ENCODE measurements around the gene KCNN1.

DNA sequence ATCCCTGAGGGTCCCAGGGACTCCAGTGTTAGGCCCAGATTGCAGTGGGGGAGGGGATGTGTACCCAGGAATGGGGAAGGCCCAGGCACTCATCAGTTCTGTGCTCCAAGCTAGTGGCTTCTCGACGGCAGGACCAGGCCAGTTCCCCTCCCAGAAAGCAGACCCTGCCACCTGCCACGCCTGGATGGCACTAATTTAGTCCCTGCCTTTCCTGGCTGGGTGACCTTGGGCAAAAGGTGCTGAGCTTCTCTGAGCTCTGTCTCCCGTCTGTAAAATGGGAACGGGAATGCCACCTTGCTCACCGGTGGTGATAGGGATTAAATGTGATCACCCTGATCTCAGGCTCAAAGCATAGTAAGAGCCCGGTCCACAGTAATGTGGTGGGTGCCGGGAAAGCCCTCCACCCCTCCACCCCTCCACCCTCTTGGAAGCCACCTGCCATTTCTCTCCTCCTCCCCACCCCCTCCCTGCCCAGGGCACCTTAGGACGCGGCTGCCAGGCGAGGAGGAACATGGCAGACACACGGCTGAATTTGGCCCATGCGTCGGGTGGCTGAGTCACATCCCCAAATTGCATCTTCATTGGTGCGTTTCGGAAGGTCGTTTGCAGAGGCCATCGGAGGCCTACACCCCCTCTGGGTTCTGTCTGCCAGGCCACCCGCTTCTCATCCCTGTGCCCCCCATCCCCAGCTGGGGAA is 2.3 kb downstream of the KCNN1 start:
- TF ChIP-seq, protein P1, sequence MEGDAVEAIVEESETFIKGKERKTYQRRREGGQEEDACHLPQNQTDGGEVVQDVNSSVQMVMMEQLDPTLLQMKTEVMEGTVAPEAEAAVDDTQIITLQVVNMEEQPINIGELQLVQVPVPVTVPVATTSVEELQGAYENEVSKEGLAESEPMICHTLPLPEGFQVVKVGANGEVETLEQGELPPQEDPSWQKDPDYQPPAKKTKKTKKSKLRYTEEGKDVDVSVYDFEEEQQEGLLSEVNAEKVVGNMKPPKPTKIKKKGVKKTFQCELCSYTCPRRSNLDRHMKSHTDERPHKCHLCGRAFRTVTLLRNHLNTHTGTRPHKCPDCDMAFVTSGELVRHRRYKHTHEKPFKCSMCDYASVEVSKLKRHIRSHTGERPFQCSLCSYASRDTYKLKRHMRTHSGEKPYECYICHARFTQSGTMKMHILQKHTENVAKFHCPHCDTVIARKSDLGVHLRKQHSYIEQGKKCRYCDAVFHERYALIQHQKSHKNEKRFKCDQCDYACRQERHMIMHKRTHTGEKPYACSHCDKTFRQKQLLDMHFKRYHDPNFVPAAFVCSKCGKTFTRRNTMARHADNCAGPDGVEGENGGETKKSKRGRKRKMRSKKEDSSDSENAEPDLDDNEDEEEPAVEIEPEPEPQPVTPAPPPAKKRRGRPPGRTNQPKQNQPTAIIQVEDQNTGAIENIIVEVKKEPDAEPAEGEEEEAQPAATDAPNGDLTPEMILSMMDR (IDR thresholded peaks at IDR 0.05), result no peak
- TF ChIP-seq POLR2A (IDR thresholded peaks at IDR 0.05), result no peak

Data from testis (tissue), 2 donors.